Natural killer cell (primary cell): Measurements from ENCODE around the gene NACC2. TPM values are rescaled to one million over a fixed set of nuclear protein-coding genes. Genes with fewer than 3 reads are reported as not detected.

Experiments
- ATAC-seq, 3 donors: fragments of 150-1000 bp in 2 of 3; fragments of 200-7000 bp in 1 of 3; cut with Tn5 transposase; 1 replicate in 1 of 3; 2 replicates in 2 of 3; pipeline ENCODE4 v1.10.0; 2021; ENCODE audit warnings: mild to moderate bottlenecking in 2 of 3, moderate library complexity in 2 of 3
- DNase-seq, 2 donors: peaks; one replicate each; pipeline versions ENCODE4 v3.0.0 to v3.0.0-alpha.2; 2013 to 2021; ENCODE audit warnings: mixed read lengths in 1 of 2
- H3K27ac ChIP-seq: one replicate; pipeline ENCODE4 v1.5.1; 2013; ENCODE audit warnings: mild to moderate bottlenecking, low read length
- H3K27me3 ChIP-seq: one replicate; pipeline ENCODE4 v1.6.1; 2013; ENCODE audit warnings: low read length; ENCODE audit not compliant: control insufficient read depth, insufficient read depth
- H3K36me3 ChIP-seq: one replicate; pipeline ENCODE4 v1.6.1; 2013; ENCODE audit warnings: low read length; ENCODE audit not compliant: control insufficient read depth, insufficient read depth
- H3K4me1 ChIP-seq: one replicate; pipeline ENCODE4 v1.6.1; 2013; ENCODE audit warnings: low read length; ENCODE audit not compliant: control insufficient read depth, insufficient read depth
- H3K4me3 ChIP-seq: one replicate; pipeline ENCODE4 v1.5.1; 2013; ENCODE audit warnings: low read length
- H3K9me3 ChIP-seq: one replicate; pipeline ENCODE4 v1.6.1; 2013; ENCODE audit warnings: low read length; ENCODE audit not compliant: control insufficient read depth, insufficient read depth
- H3K27ac Mint-ChIP-seq, 2 donors: one replicate each; pipeline ENCODE4 v1.8.0; 2022; ENCODE audit warnings: mild to moderate bottlenecking in 2 of 2, mixed read lengths in 2 of 2, moderate library complexity in 1 of 2
- H3K27me3 Mint-ChIP-seq, 2 donors: one replicate each; pipeline ENCODE4 v1.8.0; 2022; ENCODE audit warnings: low read depth in 2 of 2, mixed read lengths in 2 of 2
- H3K36me3 Mint-ChIP-seq: one replicate; pipeline ENCODE4 v1.8.0; 2022; ENCODE audit warnings: mixed read lengths
- H3K4me1 Mint-ChIP-seq, 2 donors: one replicate each; pipeline ENCODE4 v1.8.0; 2022; ENCODE audit warnings: mixed read lengths in 2 of 2
- H3K4me3 Mint-ChIP-seq: one replicate; pipeline ENCODE4 v1.8.0; 2022; ENCODE audit warnings: mild to moderate bottlenecking, moderate library complexity, mixed read lengths
- H3K9me3 Mint-ChIP-seq, 2 donors: one replicate each; pipeline ENCODE4 v1.8.0; 2022; ENCODE audit warnings: mixed read lengths in 2 of 2
- CTCF ChIP-seq: fragments of 200-600 bp; IDR thresholded peaks from one replicate; pipeline ENCODE4 v1.8.0; 2022; ENCODE audit warnings: antibody characterized with exemption
- WGBS: methylation state at CpG from one replicate; pipeline ENCODE4 v1.1.7; 2013; ENCODE audit warnings: missing lambda C conversion rate; ENCODE audit not compliant: insufficient coverage; 5-methylcytosine and 5-hydroxymethylcytosine counted together
- intact Hi-C: fragments of 100-400 bp; cut with micrococcal nuclease; formaldehyde crosslinking; loops from one replicate; pipeline ENCODE4 v1.14.2; 2022
- total RNA-seq, 4 donors: library from RNA; stranded (reverse); fragments of 120-200 nt in 1 of 4; gene quantifications; one replicate each; pipeline versions ENCODE4 v1.2.3 to v1.2.4, GENCODE V29; 2013 to 2022

NACC2 gene
- total RNA-seq, 3 donors from 2014 or later (not counting 1 experiment from before 2014, with no cell fraction given) = 14.5 to 21.6 (median 21.2) TPM

GRCh38 chr9:136111910-136112309 is 16.8 kb upstream of the NACC2 start:
- DNase-seq = no peak
- Mint-ChIP-seq H3K27me3 (no peaks in the 10 kb centered on the region), H3K9me3 (no peaks in the 10 kb centered on the region), H3K27ac (peak overlapping the region; percentile 62 to 97), H3K4me1 (peaks cover 19 to 59% of the 10 kb centered on the region in 2 donors), H3K36me3 (no peaks in the 10 kb centered on the region), H3K4me3 (peak overlapping the region; percentile 31)
- TF ChIP-seq CTCF = no peak
- no peaks in the 10 kb centered on the region for H3K27me3 ChIP-seq
- H3K36me3 ChIP-seq = peaks cover 12% of the 10 kb centered on the region
- ATAC-seq = no peak
- no peak overlapping the region for H3K27ac ChIP-seq
- 92% methylated on average over 16 of the region's 16 CpGs for WGBS
- H3K4me1 ChIP-seq = peaks cover 57% of the 10 kb centered on the region
- H3K4me3 ChIP-seq = no peak overlapping the region
- no peaks in the 10 kb centered on the region for H3K9me3 ChIP-seq
- intact Hi-C loops = no loop called here

GRCh38 chr9:136111190-136111589 is 16.1 kb upstream of the NACC2 start:
- peak overlapping the region in 1 of 2 donors; percentile 97 for H3K27ac Mint-ChIP-seq
- H3K4me1 ChIP-seq = peaks cover 63% of the 10 kb centered on the region
- H3K27ac ChIP-seq = peak overlapping the region; percentile 30
- no peaks in the 10 kb centered on the region for H3K27me3 ChIP-seq
- 94% methylated on average over 22 of the region's 22 CpGs for whole genome bisulfite sequencing
- peak overlapping the region; percentile 64 for H3K4me3 Mint-ChIP-seq
- H3K4me3 ChIP-seq = no peak overlapping the region
- intact Hi-C loops = no loop called here
- ATAC-seq (no peak), DNase-seq (no peak)
- no peaks in the 10 kb centered on the region for H3K9me3 ChIP-seq
- no peaks in the 10 kb centered on the region for H3K36me3 Mint-ChIP-seq
- H3K9me3 Mint-ChIP-seq = no peaks in the 10 kb centered on the region
- no peaks in the 10 kb centered on the region for H3K27me3 Mint-ChIP-seq
- peaks cover 9% of the 10 kb centered on the region for H3K36me3 ChIP-seq
- no peak for TF ChIP-seq CTCF
- H3K4me1 Mint-ChIP-seq = peaks cover 19 to 66% of the 10 kb centered on the region in 2 donors

GRCh38 chr9:136110082-136111061 is 15.3 kb upstream of the NACC2 start:
- Mint-ChIP-seq H3K4me1 (peaks cover 19 to 71% of the 10 kb centered on the region in 2 donors), H3K9me3 (no peaks in the 10 kb centered on the region), H3K36me3 (no peaks in the 10 kb centered on the region), H3K27ac (peak overlapping the region; percentile 97), H3K4me3 (peak overlapping the region; percentile 83), H3K27me3 (no peaks in the 10 kb centered on the region)
- H3K27me3 ChIP-seq = no peaks in the 10 kb centered on the region
- H3K9me3 ChIP-seq = no peaks in the 10 kb centered on the region
- TF ChIP-seq CTCF = no peak
- intact Hi-C loops = no loop called here
- peak overlapping the region; percentile 30 for H3K27ac ChIP-seq
- peaks cover 66% of the 10 kb centered on the region for H3K4me1 ChIP-seq
- H3K36me3 ChIP-seq = peaks cover 4% of the 10 kb centered on the region
- DNase-seq (peak in 1 of 2 donors; percentile 71), ATAC-seq (peak; percentile 10 to 22 (median 17))
- peak overlapping the region; percentile 50 for H3K4me3 ChIP-seq
- 7% methylated on average over 42 of the region's 42 CpGs for WGBS
